Measurements from ENCODE around the gene TMEM120B.
"Not testable (repeated sequence)": the region's sequence is repeated elsewhere in the genome, so short reads cannot be mapped to it uniquely, and the experiment has no call there.

TMEM120B gene

DNA sequence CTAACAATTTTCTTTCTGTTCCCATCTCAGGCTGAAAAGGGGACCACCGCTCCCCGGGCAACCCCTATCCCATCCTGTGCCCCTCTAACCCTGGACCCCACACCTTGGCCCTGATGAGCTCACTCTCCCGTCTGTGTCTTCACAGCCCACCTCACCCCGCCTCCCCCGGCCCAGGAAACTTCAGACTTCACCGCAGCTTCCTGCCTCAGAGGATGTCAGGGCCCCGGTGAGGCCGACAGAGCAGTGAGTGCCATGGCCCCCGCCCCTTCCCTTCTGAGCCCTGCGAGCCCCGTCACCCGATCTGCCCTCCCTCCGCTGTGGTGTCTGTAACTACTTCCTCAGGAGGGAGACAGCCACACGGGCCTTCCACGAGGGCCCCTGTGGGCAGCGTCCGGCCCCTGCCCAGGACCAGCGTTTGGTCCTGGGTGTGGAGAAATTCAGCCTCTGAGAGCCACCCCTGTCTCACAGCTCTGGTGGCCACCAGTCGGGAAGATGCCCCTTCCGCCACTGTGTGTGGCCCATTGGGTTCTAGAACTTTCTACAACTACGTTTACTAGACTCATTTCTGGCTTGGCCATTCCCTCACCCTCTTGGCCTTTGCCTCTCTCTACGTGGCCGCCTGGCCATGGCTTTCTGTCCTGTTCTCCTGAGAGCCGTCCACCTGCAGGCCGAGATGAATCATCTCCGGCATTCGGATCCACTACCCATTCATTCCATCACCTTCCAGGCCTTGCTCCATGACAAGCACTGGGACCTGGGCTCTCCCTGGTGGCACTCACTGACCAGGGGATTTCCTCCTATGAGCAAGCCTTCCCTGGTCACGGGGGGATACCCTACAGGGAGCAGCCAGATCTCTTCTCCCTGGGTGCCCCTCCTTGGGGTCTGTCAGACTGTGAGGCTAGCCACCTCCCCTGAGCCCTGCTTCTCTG is 77.5 kb downstream of the TMEM120B start:
- H3K9me3 ChIP-seq (ENCODE audit: insufficient read depth, low read length, severe bottlenecking): no peaks in the 10 kb centered on the region
- peaks cover 11% of the 10 kb centered on the region for H4K20me1 ChIP-seq (ENCODE audit: insufficient read depth, low read length)
- peaks cover 21% of the 10 kb centered on the region; the same call in 1 of the 2 replicates for H3K36me3 ChIP-seq (ENCODE audit: insufficient read depth, low read length)
- H2AFZ ChIP-seq (ENCODE audit: low read depth, low read length): peak overlapping the region; percentile 66
- ATAC-seq (ENCODE audit: insufficient read depth, low read depth) (peak; percentile 80), DNase-seq (peak; percentile 98)
- TF ChIP-seq, protein P1, sequence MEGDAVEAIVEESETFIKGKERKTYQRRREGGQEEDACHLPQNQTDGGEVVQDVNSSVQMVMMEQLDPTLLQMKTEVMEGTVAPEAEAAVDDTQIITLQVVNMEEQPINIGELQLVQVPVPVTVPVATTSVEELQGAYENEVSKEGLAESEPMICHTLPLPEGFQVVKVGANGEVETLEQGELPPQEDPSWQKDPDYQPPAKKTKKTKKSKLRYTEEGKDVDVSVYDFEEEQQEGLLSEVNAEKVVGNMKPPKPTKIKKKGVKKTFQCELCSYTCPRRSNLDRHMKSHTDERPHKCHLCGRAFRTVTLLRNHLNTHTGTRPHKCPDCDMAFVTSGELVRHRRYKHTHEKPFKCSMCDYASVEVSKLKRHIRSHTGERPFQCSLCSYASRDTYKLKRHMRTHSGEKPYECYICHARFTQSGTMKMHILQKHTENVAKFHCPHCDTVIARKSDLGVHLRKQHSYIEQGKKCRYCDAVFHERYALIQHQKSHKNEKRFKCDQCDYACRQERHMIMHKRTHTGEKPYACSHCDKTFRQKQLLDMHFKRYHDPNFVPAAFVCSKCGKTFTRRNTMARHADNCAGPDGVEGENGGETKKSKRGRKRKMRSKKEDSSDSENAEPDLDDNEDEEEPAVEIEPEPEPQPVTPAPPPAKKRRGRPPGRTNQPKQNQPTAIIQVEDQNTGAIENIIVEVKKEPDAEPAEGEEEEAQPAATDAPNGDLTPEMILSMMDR (IDR thresholded peaks at IDR 0.05; ENCODE audit: borderline replicate concordance, extremely low read depth, low read length, poor library complexity, severe bottlenecking): no peak
- no peak for TF ChIP-seq EZH2 (IDR thresholded peaks at IDR 0.05; ENCODE audit: borderline replicate concordance, low read depth, low read length, severe bottlenecking)
- peak overlapping the region; percentile 54 for H3K9ac ChIP-seq (ENCODE audit: low read depth, low read length)
- peak overlapping the region; percentile 59 for H3K4me2 ChIP-seq (ENCODE audit: insufficient read depth, low read length)
- no peaks in the 10 kb centered on the region for H3K27me3 ChIP-seq (ENCODE audit: insufficient read depth, low read length, poor library complexity)
- H3K27ac ChIP-seq (ENCODE audit: low read length): peak overlapping the region; percentile 93
- H3K4me3 ChIP-seq (ENCODE audit: low read depth in 1 of 2, low read length in 2 of 2): peak overlapping the region in 1 of 2 experiments; percentile 28; a peak in 1 of 4 replicates
- H3K79me2 ChIP-seq (ENCODE audit: insufficient read depth, low read length): peaks cover 56% of the 10 kb centered on the region
- peaks cover 64% of the 10 kb centered on the region for H3K4me1 ChIP-seq (ENCODE audit: insufficient read depth, low read length)

GRCh38 chr12:121790785-121791184 is 78.2 kb downstream of the TMEM120B start:
- not testable (repeated sequence) for H3K4me3 ChIP-seq (ENCODE audit: low read depth in 1 of 2, low read length in 2 of 2); H3K27me3 ChIP-seq (ENCODE audit: insufficient read depth, low read length, poor library complexity); H2AFZ ChIP-seq (ENCODE audit: low read depth, low read length); H3K9me3 ChIP-seq (ENCODE audit: insufficient read depth, low read length, severe bottlenecking); DNase-seq; ATAC-seq (ENCODE audit: insufficient read depth, low read depth)
- Histone ChIP-seq H3K9ac (ENCODE audit: low read depth, low read length) (peak overlapping the region; percentile 54), H3K36me3 (ENCODE audit: insufficient read depth, low read length) (peaks cover 22% of the 10 kb centered on the region; the same call in 1 of the 2 replicates), H4K20me1 (ENCODE audit: insufficient read depth, low read length) (peaks cover 17% of the 10 kb centered on the region), H3K79me2 (ENCODE audit: insufficient read depth, low read length) (peaks cover 58% of the 10 kb centered on the region), H3K4me1 (ENCODE audit: insufficient read depth, low read length) (peaks cover 71% of the 10 kb centered on the region), H3K27ac (ENCODE audit: low read length) (peak overlapping the region; percentile 93), H3K4me2 (ENCODE audit: insufficient read depth, low read length) (peak overlapping the region; percentile 54)

DNA sequence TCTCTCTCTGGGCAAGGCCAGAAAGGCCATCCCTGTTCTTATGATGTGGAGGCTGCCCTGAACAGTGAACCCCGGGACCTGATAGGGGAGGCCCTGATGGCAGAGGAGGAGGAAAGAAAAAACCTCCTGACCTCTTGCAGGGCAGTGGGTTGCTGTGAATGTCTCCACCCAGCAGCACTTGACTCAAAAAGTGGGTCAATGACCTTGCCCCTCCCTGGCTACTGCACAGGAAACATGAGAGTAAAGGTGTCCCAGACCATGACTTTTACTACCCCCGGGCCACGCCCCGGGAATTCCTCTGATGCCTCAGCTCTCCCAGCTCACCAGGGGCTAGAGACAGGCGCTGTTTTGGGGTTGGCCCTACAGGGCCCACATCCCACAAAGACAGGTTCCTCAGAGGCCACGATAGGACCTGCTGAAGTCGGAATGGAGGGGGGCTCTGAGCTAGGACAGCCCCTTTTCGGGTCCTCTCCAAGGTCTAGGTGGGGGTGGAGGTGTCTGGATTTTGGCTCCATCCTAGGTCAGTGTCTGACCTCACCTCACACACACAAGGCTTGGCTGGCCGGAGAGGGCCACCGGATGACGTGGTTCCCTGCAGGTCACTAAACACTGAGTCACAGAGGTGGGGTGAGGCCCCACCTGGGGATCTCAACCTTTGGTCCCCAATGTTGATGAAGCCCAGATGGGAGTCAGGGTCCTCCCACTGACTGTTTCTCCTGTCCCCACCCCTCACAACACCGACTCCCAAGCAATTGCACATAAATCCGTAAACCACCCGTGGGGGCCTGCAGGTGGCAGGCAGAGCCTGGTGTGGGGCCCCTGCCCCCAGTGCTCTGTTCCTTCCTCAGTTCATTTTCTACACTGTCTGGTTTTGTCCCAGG is 79.4 kb downstream of the TMEM120B start:
- no peaks in the 10 kb centered on the region for H3K9me3 ChIP-seq (ENCODE audit: insufficient read depth, low read length, severe bottlenecking)
- H3K9ac ChIP-seq (ENCODE audit: low read depth, low read length): peak overlapping the region; percentile 73; the same call in 1 of the 2 replicates
- H3K4me2 ChIP-seq (ENCODE audit: insufficient read depth, low read length): peak overlapping the region; percentile 99
- no peak overlapping the region; a peak in 1 of 4 replicates for H3K4me3 ChIP-seq (ENCODE audit: low read depth in 1 of 2, low read length in 2 of 2)
- peaks cover 58% of the 10 kb centered on the region for H3K79me2 ChIP-seq (ENCODE audit: insufficient read depth, low read length)
- ATAC-seq (ENCODE audit: insufficient read depth, low read depth): no peak
- DNase-seq: no peak
- H3K27ac ChIP-seq (ENCODE audit: low read length): no peak overlapping the region
- peaks cover 26% of the 10 kb centered on the region for H3K36me3 ChIP-seq (ENCODE audit: insufficient read depth, low read length)
- TF ChIP-seq, protein P1 (IDR thresholded peaks at IDR 0.05; ENCODE audit: borderline replicate concordance, extremely low read depth, low read length, poor library complexity, severe bottlenecking): peak; percentile 3
- no peak for TF ChIP-seq EZH2 (IDR thresholded peaks at IDR 0.05; ENCODE audit: borderline replicate concordance, low read depth, low read length, severe bottlenecking)
- H4K20me1 ChIP-seq (ENCODE audit: insufficient read depth, low read length): peaks cover 23% of the 10 kb centered on the region
- no peak overlapping the region for H2AFZ ChIP-seq (ENCODE audit: low read depth, low read length)
- H3K4me1 ChIP-seq (ENCODE audit: insufficient read depth, low read length): peaks cover 79% of the 10 kb centered on the region
- H3K27me3 ChIP-seq (ENCODE audit: insufficient read depth, low read length, poor library complexity): no peaks in the 10 kb centered on the region

Data from DND-41 (cell line).